Measurements from ENCODE around the gene FYN.

DNA sequence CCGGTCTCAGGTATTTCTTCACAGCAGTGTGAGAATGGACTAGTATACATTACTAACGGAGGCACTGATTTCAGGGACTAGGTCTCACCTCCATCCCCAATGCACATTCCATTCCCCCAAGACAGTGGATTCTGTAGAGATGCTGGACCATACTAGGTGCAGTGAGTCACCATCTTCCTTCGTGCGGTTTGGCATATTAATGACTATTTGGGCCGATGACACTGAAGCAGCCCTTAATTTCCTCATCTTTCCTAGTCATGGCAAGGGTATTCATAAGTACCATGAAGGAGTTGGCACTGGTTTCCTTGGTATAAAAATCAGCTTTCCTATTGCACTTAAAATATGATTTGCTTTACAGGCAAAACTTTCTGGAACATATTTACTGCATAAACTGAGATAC is 146.2 kb downstream of the FYN start:
- TF ChIP-seq MYNN (CRISPR knock-in tag; IDR thresholded peaks at IDR 0.05; ENCODE audit: low read depth) (no peak), PAF1 (CRISPR knock-in tag; IDR thresholded peaks at IDR 0.05) (no peak), CBX2 (IDR thresholded peaks at IDR 0.05; ENCODE audit: low read depth, low read length) (no peak), CBX2 (CRISPR knock-in tag; IDR thresholded peaks at IDR 0.05; ENCODE audit: low read depth) (no peak), HHEX (CRISPR knock-in tag; IDR thresholded peaks at IDR 0.05) (no peak), ZNF263 (CRISPR knock-in tag; IDR thresholded peaks at IDR 0.05) (no peak), POLR2A (IDR thresholded peaks at IDR 0.05; ENCODE audit: insufficient read depth in 1 of 2, low read depth in 2 of 2, low read length in 2 of 2) (no peak), HDAC2 (CRISPR knock-in tag; IDR thresholded peaks at IDR 0.05) (no peak), EP300 (IDR thresholded peaks at IDR 0.05; ENCODE audit: low read depth in 2 of 2, low read length in 2 of 2) (no peak), EP300 (CRISPR knock-in tag; IDR thresholded peaks at IDR 0.05; ENCODE audit: borderline replicate concordance) (no peak), ZNF670 (CRISPR knock-in tag; IDR thresholded peaks at IDR 0.05; ENCODE audit: borderline replicate concordance) (no peak)
- TF ChIP-seq, protein P1, sequence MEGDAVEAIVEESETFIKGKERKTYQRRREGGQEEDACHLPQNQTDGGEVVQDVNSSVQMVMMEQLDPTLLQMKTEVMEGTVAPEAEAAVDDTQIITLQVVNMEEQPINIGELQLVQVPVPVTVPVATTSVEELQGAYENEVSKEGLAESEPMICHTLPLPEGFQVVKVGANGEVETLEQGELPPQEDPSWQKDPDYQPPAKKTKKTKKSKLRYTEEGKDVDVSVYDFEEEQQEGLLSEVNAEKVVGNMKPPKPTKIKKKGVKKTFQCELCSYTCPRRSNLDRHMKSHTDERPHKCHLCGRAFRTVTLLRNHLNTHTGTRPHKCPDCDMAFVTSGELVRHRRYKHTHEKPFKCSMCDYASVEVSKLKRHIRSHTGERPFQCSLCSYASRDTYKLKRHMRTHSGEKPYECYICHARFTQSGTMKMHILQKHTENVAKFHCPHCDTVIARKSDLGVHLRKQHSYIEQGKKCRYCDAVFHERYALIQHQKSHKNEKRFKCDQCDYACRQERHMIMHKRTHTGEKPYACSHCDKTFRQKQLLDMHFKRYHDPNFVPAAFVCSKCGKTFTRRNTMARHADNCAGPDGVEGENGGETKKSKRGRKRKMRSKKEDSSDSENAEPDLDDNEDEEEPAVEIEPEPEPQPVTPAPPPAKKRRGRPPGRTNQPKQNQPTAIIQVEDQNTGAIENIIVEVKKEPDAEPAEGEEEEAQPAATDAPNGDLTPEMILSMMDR (CRISPR knock-in tag; IDR thresholded peaks at IDR 0.05), result no peak

All from HepG2 (cell line).